Panc1 (cell line): ENCODE measurements around the gene LONP2. TPM values are rescaled to one million over a fixed set of nuclear protein-coding genes. Genes with fewer than 3 reads are reported as not detected.

Experiments used
- ATAC-seq: fragments of 200-7000 bp; cut with Tn5 transposase; 2 replicates; pipeline ENCODE4 v1.9.1; 2020; ENCODE audit warnings: mild to moderate bottlenecking, moderate library complexity
- BruUV-seq: library from RNA; stranded (reverse); fragments of 400-500 nt; replicated peaks from 2 replicates; lab custom pipeline; 2021; lab: Mats Ljungman, UMichigan
- CTCF ChIA-PET: fragments of 300-600 bp; sonication (Branson Sonifier 250); formaldehyde crosslinking; loops from one replicate; lab custom pipeline; 2022; ENCODE audit warnings: antibody characterized with exemption; lab: Charles Lee
- POLR2A ChIA-PET: fragments of 300-600 bp; sonication (Branson Sonifier 250); formaldehyde crosslinking; loops from one replicate; lab custom pipeline; 2022; ENCODE audit warnings: antibody characterized with exemption; lab: Charles Lee
- DNase-seq: peaks from one replicate; pipeline ENCODE4 v3.0.0-alpha.2; 2010; ENCODE audit warnings: low read depth, low spot score
- H3K27ac ChIP-seq: 2 replicates; pipeline ENCODE4 v1.5.1; 2011; ENCODE audit warnings: mild to moderate bottlenecking, low read length, inconsistent platforms
- H3K27me3 ChIP-seq: fragments of 200-500 bp; sonication (Bioruptor generic); 2 replicates; pipeline ENCODE4 v1.6.0; 2014; ENCODE audit warnings: low read length, inconsistent platforms; ENCODE audit not compliant: control insufficient read depth, insufficient read depth
- H3K36me3 ChIP-seq: fragments of 200-500 bp; sonication (Bioruptor generic); 2 replicates; pipeline ENCODE4 v1.5.1; 2014; ENCODE audit warnings: inconsistent platforms, mild to moderate bottlenecking, low read length, moderate library complexity; ENCODE audit not compliant: control insufficient read depth, insufficient read depth
- H3K4me1 ChIP-seq: 2 replicates; pipeline ENCODE4 v1.5.1; 2011; ENCODE audit warnings: inconsistent platforms, mild to moderate bottlenecking, low read length, moderate library complexity; ENCODE audit not compliant: control insufficient read depth, insufficient read depth
- H3K4me3 ChIP-seq, 2 experiments: 2 replicates each; pipeline ENCODE4 v1.5.1; 2011 to 2012; ENCODE audit warnings: low read depth in 2 of 2, low read length in 2 of 2, mild to moderate bottlenecking in 2 of 2, inconsistent platforms in 1 of 2, moderate library complexity in 1 of 2
- H3K9me3 ChIP-seq: fragments of 200-500 bp; sonication (Bioruptor generic); 2 replicates; pipeline ENCODE4 v1.5.1; 2014; ENCODE audit warnings: low read depth, mild to moderate bottlenecking, inconsistent platforms, low read length, moderate library complexity; ENCODE audit not compliant: control insufficient read depth, insufficient read depth
- POLR2AphosphoS5 ChIP-seq: IDR thresholded peaks from 2 replicates; pipeline ENCODE4 v1.6.1; 2012; ENCODE audit warnings: mild to moderate bottlenecking, low read depth, low read length, moderate library complexity
- REST ChIP-seq, 2 experiments: IDR thresholded peaks; 2 replicates each; pipeline ENCODE4 v1.6.1; 2011 to 2012; ENCODE audit warnings: low read depth in 2 of 2, control low read depth in 1 of 2, low read length in 1 of 2, mild to moderate bottlenecking in 1 of 2, moderate library complexity in 1 of 2; ENCODE audit not compliant: insufficient read depth in 1 of 2
- SIN3A ChIP-seq: IDR thresholded peaks from 2 replicates; pipeline ENCODE4 v1.6.1; 2012; ENCODE audit warnings: low read depth, mild to moderate bottlenecking, low read length, moderate library complexity, borderline replicate concordance; ENCODE audit not compliant: insufficient read depth
- TCF7L2 ChIP-seq: IDR thresholded peaks from 2 replicates; pipeline ENCODE4 v1.6.1; 2011; ENCODE audit warnings: mild to moderate bottlenecking, low read depth, low read length, inconsistent platforms
- in situ Hi-C: cut with HindIII; loops from 2 replicates; pipeline ENCODE4 v1.10.0; 2016; ENCODE audit warnings: low sequenced_read_pairs, low pct_unique_long_range_greater_than_20kb
- intact Hi-C: fragments of 100-400 bp; cut with micrococcal nuclease; formaldehyde crosslinking; loops from one replicate; pipeline ENCODE4 v1.10.0; 2022; ENCODE audit not compliant: unreplicated experiment
- total RNA-seq: library from RNA; stranded (reverse); gene quantifications from one replicate; pipeline ENCODE4 v1.2.1, GENCODE V29; 2021; ENCODE audit not compliant: unreplicated experiment

LONP2 gene
- total RNA-seq, 1 experiment from 2014 or later = 22.9 TPM

DNA sequence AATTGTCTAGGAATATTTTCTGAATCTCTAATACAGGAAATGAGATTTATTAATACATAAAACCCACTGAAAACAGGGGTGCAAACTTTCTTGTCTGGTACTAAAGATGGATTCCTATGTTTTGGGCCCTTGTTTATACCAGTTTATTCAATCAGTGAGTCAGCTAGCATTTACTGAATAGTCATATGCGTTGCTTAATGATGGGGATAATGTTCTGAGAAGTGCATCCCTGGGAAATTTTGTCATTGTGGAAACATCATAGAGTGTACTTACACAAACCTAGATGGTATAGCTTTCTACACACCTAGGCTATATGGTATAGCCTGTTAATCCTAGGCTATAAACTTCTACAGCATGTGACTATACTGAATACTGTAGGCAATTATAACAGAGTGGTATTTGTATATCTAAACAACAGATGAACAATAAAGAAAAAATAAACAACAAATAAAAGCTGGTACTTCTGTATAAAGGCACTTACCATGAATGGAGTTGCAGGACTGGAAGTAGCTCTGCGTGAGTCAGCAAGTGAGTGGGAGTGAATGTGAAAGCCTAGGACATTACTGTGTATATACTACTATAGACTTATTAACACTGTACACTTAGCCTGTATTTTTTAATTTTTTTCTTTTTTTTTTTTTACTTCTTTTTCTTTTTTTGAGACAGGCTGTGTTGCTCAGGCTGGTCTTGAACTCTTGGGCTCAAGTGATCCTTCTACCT lies 77.4 kb downstream of the LONP2 start:
- ChIA-PET POLR2A (no interaction called here), CTCF (no interaction called here)
- BruUV-seq = no TSS peak
- in situ Hi-C loops (no loop called here), intact Hi-C loops (no loop called here)
- Histone ChIP-seq H3K36me3 (peaks cover 2% of the 10 kb centered on the region; the same call in 1 of the 2 replicates), H3K4me3 (no peak overlapping the region), H3K27me3 (no peaks in the 10 kb centered on the region), H3K27ac (no peak overlapping the region), H3K4me1 (no peaks in the 10 kb centered on the region), H3K9me3 (no peaks in the 10 kb centered on the region)
- DNase-seq = no peak
- ATAC-seq = no peak
- TF ChIP-seq POLR2AphosphoS5 = no peak

- ChIA-PET POLR2A (no interaction called here), CTCF (no interaction called here)
- TF ChIP-seq REST (IDR thresholded peaks at IDR 0.05; ENCODE audit: insufficient read depth in 1 of 2, low read depth in 2 of 2, low read length in 1 of 2) = no peak
- no peak for TF ChIP-seq TCF7L2
- Histone ChIP-seq H3K4me3 (no peak overlapping the region), H3K4me1 (no peaks in the 10 kb centered on the region), H3K27ac (no peak overlapping the region), H3K27me3 (no peaks in the 10 kb centered on the region), H3K36me3 (peaks cover 2% of the 10 kb centered on the region; the same call in 1 of the 2 replicates), H3K9me3 (no peaks in the 10 kb centered on the region)
- no peak for ATAC-seq
- in situ Hi-C loops = no loop called here
- DNase-seq = no peak
- intact Hi-C loops = no loop called here
- BruUV-seq = no TSS peak
These were observed 80.0 kb downstream of the LONP2 start for GRCh38 chr16:48323783-48324775.

DNA sequence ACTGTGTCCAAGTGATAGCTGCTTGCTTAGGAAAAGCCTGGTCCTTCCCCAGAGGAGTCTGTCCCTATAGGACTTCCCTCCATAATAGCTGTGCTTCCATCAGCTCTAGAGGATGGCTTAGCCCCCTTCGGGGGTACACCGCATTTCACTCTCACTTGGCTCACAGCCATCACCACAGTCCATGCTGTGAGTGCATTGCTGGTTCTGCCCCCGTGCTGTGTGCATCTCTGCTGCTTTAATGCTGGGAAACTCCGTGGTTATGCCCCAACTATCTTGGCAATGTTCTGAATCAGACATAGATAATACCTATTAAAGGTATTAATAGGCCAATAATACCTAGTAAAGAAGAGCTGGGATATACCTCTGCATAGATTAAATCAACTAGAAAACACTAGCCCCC lies 82.8 kb downstream of the LONP2 start:
- no TSS peak for BruUV-seq
- Histone ChIP-seq H3K27me3 (no peaks in the 10 kb centered on the region), H3K4me3 (no peak overlapping the region), H3K36me3 (peaks cover 2% of the 10 kb centered on the region; the same call in 1 of the 2 replicates), H3K9me3 (no peaks in the 10 kb centered on the region), H3K4me1 (no peaks in the 10 kb centered on the region), H3K27ac (no peak overlapping the region)
- DNase-seq (no peak), ATAC-seq (no peak)
- TF ChIP-seq TCF7L2 (no peak), SIN3A (no peak)
- CTCF ChIA-PET = no interaction called here
- POLR2A ChIA-PET = interaction anchor here (0.7 kb wide), 1 partner anchor 62 kb away, joined by 3 read pairs; no protein-coding TSS in a partner anchor
- intact Hi-C loops (no loop called here), in situ Hi-C loops (no loop called here)
